Breast epithelium (tissue), 4 donors: ENCODE results near the gene CD247. TPM values are rescaled to one million over a fixed set of nuclear protein-coding genes. Genes with fewer than 3 reads are reported as not detected.
A peak's percentile ranks its signal among the peaks of the same experiment; 100 is the strongest.

Source experiments
- DNase-seq, 2 donors: peaks; one replicate each; pipeline ENCODE4 v3.0.0-alpha.2; 2019; ENCODE audit warnings: low spot score in 2 of 2
- H3K27ac ChIP-seq, 2 donors: fragments of 200-600 bp; sonication (generic) in 1 of 2; one replicate each; pipeline ENCODE4 v1.5.1; 2016 to 2019; ENCODE audit warnings: mild to moderate bottlenecking in 1 of 2
- H3K27me3 ChIP-seq, 2 donors: fragments of 200-600 bp; sonication (generic) in 1 of 2; one replicate each; pipeline versions ENCODE4 v1.5.1 to v1.6.0; 2017 to 2019; ENCODE audit warnings: control low read depth in 1 of 2, mild to moderate bottlenecking in 1 of 2
- H3K36me3 ChIP-seq: fragments of 200-600 bp; one replicate; pipeline ENCODE4 v1.5.1; 2019
- H3K4me1 ChIP-seq, 2 donors: fragments of 200-600 bp; sonication (generic); one replicate each; pipeline ENCODE4 v1.5.1; 2016 to 2019; ENCODE audit warnings: control low read depth in 1 of 2
- H3K4me3 ChIP-seq, 3 donors: fragments of 200-600 bp; sonication (generic); 1 replicate in 2 of 3; 2 replicates in 1 of 3; pipeline ENCODE4 v1.5.1; 2016 to 2019; ENCODE audit warnings: mild to moderate bottlenecking in 3 of 3, moderate library complexity in 2 of 3
- H3K9me3 ChIP-seq, 2 donors: fragments of 200-600 bp; sonication (generic) in 1 of 2; one replicate each; pipeline ENCODE4 v1.5.1; 2016 to 2019; ENCODE audit warnings: control low read depth in 1 of 2
- POLR2A ChIP-seq: fragments of 450-650 bp; IDR thresholded peaks from one replicate; pipeline ENCODE4 v1.6.1; 2016; ENCODE audit warnings: antibody characterized with exemption, mild to moderate bottlenecking, moderate library complexity
- POLR2AphosphoS5 ChIP-seq, 3 donors: sonication (generic); formaldehyde crosslinking; IDR thresholded peaks; one replicate each; pipeline ENCODE4 v1.6.1; 2017; ENCODE audit warnings: antibody characterized with exemption in 3 of 3
- intact Hi-C: fragments of 100-400 bp; cut with DNase I; formaldehyde crosslinking; loops from one replicate; pipeline ENCODE4 v1.15.1; 2023; ENCODE audit warnings: low total_unique reads
- total RNA-seq, 3 donors: library from RNA; depleted of rRNA; stranded (reverse); fragments of >200 nt; gene quantifications; one replicate each; pipeline ENCODE4 v1.1.0, GENCODE V29; 2016
- TF ChIP-seq, protein P1 (sequence below), 3 donors: fragments of 450-650 bp; IDR thresholded peaks; one replicate each; pipeline ENCODE4 v1.5.1; 2016 to 2017; ENCODE audit warnings: antibody characterized with exemption in 3 of 3, mild to moderate bottlenecking in 3 of 3, moderate library complexity in 3 of 3

CD247 gene
- total RNA-seq, 3 donors from 2014 or later, result 0.80 to 2.0 (median 2.0) TPM

DNA sequence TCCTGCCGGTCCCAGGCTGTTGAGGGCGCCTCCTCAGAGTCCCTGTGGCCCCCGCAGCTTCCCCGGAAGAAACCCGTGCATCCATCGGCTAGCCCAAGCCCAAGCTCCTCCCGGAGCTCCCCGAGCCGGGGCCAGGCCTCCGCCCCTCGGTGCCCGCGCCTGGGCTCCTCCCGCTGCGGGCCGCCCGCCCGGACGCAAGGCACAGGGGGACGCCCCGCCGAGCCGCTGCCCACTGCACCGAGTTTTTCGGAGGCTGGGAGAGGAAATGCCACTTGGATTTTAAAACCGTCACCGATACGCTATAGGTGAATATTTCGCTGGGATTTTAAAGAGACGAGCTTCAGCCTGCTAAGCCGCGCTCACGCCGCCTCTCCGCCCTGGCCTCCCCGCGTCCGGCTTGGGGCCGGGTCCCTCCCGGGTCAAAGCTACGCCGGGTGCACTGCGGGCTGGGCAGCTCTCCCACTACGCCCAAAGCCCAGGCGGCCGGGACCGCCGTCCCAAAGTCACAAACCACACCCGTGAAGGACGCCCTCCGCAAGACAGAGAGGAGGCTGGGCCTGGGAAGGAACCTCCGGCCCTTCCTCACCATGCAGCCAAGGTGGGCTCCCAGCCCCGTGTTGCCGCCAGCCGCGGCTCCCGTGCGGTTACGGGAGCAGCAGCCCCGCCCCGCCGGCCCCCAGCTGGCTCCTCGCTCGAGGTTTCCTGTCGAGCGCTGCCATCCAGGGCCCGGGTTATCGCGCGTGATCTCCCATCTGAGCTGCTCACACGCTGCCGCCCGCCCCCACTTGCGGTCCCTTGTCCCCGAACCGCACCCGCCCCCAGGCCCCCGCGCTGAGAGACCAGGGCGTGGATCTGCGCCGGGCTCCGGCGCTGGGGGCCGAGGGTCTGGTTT lies 63.2 kb downstream of the CD247 start:
- peak in 1 of 2 donors; percentile 45 for DNase-seq
- TF ChIP-seq, protein P1, sequence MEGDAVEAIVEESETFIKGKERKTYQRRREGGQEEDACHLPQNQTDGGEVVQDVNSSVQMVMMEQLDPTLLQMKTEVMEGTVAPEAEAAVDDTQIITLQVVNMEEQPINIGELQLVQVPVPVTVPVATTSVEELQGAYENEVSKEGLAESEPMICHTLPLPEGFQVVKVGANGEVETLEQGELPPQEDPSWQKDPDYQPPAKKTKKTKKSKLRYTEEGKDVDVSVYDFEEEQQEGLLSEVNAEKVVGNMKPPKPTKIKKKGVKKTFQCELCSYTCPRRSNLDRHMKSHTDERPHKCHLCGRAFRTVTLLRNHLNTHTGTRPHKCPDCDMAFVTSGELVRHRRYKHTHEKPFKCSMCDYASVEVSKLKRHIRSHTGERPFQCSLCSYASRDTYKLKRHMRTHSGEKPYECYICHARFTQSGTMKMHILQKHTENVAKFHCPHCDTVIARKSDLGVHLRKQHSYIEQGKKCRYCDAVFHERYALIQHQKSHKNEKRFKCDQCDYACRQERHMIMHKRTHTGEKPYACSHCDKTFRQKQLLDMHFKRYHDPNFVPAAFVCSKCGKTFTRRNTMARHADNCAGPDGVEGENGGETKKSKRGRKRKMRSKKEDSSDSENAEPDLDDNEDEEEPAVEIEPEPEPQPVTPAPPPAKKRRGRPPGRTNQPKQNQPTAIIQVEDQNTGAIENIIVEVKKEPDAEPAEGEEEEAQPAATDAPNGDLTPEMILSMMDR (IDR thresholded peaks at IDR 0.05), result no peak
- TF ChIP-seq POLR2AphosphoS5 (IDR thresholded peaks at IDR 0.05) (no peak), POLR2A (no peak)
- Histone ChIP-seq H3K4me3 (peak overlapping the region; percentile 66 to 81 (median 76)), H3K36me3 (no peaks in the 10 kb centered on the region), H3K9me3 (no peaks in the 10 kb centered on the region), H3K27ac (peak overlapping the region; percentile 89 to 91), H3K27me3 (no peaks in the 10 kb centered on the region), H3K4me1 (peaks cover 0 to 6% of the 10 kb centered on the region in 2 donors)
- intact Hi-C loops, result no loop called here

DNA sequence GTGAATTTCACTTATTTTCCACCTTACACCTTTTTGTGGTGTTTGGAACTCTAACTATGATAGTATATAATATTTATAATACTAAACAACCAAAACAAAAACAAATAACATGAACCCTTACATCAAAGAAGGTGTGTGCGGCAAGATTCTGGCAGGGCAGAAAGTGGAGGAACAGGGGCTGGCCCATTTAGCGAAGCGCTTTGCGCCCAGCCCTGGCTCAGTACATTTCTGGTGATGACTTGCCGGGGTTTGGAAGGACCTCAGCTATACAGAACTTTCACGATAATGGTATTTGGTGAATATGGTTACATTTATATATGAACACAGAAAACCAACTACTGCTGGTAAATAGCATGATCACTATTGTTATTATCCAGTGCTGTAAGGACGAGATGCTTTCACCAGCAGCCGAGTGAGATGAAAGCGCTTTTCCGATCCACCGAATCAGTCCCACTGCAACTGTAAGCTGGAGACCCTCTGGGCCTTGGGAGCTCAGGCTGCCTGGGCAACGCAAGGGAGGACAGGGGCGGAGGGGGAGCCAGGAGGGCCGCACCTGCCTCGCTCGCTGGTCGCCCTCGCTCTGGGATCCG lies 63.9 kb downstream of the CD247 start:
- Histone ChIP-seq H3K4me1 (peaks cover 0 to 6% of the 10 kb centered on the region in 2 donors), H3K27ac (peak overlapping the region; percentile 89 to 91), H3K4me3 (peak overlapping the region; percentile 66 to 81 (median 76)), H3K9me3 (no peaks in the 10 kb centered on the region), H3K36me3 (no peaks in the 10 kb centered on the region), H3K27me3 (no peaks in the 10 kb centered on the region)
- TF ChIP-seq, protein P1 (IDR thresholded peaks at IDR 0.05), result no peak
- TF ChIP-seq POLR2A (no peak), POLR2AphosphoS5 (IDR thresholded peaks at IDR 0.05) (no peak)
- intact Hi-C loops, result no loop called here
- DNase-seq, result no peak

DNA sequence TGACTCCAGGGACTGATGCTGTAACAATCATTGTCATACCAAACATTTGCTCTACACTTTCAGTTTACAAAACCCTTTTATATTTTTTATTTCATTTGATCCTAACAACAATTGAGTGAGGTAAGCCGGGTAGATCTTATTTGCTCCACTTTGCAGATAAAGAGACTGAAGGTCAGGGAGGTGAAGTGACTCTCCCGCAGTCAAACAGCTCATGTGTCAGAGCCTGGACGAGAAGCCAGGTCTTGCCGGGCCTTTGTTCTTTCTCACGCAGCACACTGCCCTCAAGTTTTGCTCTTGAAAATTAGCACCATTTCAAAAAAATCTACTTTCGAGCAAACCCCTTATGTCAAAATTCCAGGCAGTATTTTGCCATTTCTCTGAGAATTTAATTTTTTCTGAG lies 65.2 kb downstream of the CD247 start:
- peaks cover 0 to 6% of the 10 kb centered on the region in 2 donors for H3K4me1 ChIP-seq
- TF ChIP-seq, protein P1 (IDR thresholded peaks at IDR 0.05), result no peak
- TF ChIP-seq POLR2A (no peak), POLR2AphosphoS5 (IDR thresholded peaks at IDR 0.05) (no peak)
- no peak overlapping the region for H3K4me3 ChIP-seq
- no peaks in the 10 kb centered on the region for H3K27me3 ChIP-seq
- no peaks in the 10 kb centered on the region for H3K36me3 ChIP-seq
- intact Hi-C loops, result no loop called here
- no peak overlapping the region for H3K27ac ChIP-seq
- no peak for DNase-seq
- H3K9me3 ChIP-seq, result no peaks in the 10 kb centered on the region

DNA sequence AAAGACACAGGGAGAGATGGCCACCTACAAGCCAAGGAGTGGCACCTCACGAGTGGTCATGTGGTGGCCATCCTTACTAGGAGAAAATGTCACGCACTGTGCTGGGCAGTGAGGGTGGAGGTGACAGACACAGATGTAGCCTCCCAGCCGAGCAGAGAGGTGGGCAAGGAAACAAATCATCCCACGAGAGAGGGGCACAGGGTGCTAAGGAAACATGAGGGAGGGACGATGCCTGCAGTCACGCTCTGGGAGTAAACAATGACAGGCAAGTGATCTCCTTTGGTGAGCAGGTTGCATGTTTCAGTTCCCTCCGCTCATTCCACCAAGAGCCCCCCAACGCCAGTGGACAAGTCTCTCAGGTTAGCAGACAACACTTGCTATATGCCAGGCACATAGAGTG lies 65.8 kb downstream of the CD247 start:
- Histone ChIP-seq H3K9me3 (no peaks in the 10 kb centered on the region), H3K27ac (no peak overlapping the region), H3K4me3 (no peak overlapping the region), H3K27me3 (no peaks in the 10 kb centered on the region), H3K36me3 (no peaks in the 10 kb centered on the region), H3K4me1 (peaks cover 0 to 6% of the 10 kb centered on the region in 2 donors)
- no peak for DNase-seq
- no peak for TF ChIP-seq POLR2A
- no peak for TF ChIP-seq POLR2AphosphoS5 (IDR thresholded peaks at IDR 0.05)
- TF ChIP-seq, protein P1 (IDR thresholded peaks at IDR 0.05), result no peak
- intact Hi-C loops, result no loop called here

DNA sequence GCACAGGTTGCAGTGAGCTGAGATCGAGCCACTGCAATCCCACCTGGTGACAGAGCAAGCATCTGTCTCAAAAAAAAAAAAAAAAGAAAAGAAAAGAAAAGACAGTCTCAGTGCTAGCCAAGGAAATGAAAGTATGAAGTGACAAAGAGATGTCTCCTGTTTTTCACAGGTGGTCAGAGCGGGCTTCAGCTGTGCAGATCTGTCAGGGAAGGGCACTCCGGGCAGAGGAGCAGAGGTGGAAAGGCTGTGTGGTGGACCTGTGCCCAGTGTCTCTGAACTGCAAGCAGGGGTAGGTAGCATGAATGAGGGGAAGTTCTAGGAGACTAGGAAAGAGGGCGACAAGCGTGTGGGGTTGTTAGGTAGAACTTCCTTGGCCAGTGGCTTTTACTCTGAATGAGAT lies 67.5 kb downstream of the CD247 start:
- no peak for DNase-seq
- intact Hi-C loops, result no loop called here

More for the DNA sequence above, 67.5 kb downstream of the CD247 start:
- H3K4me1 ChIP-seq, result no peaks in the 10 kb centered on the region
- TF ChIP-seq, protein P1 (IDR thresholded peaks at IDR 0.05), result no peak
- TF ChIP-seq POLR2A, result no peak
- no peak for TF ChIP-seq POLR2AphosphoS5 (IDR thresholded peaks at IDR 0.05)
- H3K4me3 ChIP-seq, result no peak overlapping the region
- no peaks in the 10 kb centered on the region for H3K27me3 ChIP-seq
- no peak overlapping the region for H3K27ac ChIP-seq
- no peaks in the 10 kb centered on the region for H3K9me3 ChIP-seq
- no peaks in the 10 kb centered on the region for H3K36me3 ChIP-seq
